H1 (cell line): Measurements from ENCODE around the gene TDP1. TPM values are rescaled to one million over a fixed set of nuclear protein-coding genes. Genes with fewer than 3 reads are reported as not detected.

Source experiments
- CTCF ChIA-PET: fragments of 300-600 bp; sonication (Branson Sonifier 250); formaldehyde crosslinking; loops from one replicate; lab custom pipeline; 2021; ENCODE audit not compliant: partially characterized antibody; lab: Charles Lee
- POLR2A ChIA-PET: fragments of 300-600 bp; sonication (Branson Sonifier 250); formaldehyde crosslinking; loops from one replicate; lab custom pipeline; 2021; ENCODE audit warnings: inconsistent platforms; ENCODE audit not compliant: partially characterized antibody; lab: Charles Lee
- DNase-seq, 2 experiments: peaks; one replicate each; pipeline versions ENCODE4 v3.0.0 to v3.0.0-alpha.2; 2010 to 2022; ENCODE audit warnings: low spot score in 2 of 2, low read depth in 1 of 2, mixed read lengths in 1 of 2
- FAIRE-seq: peaks from 2 replicates; lab custom pipeline; 2011; peaks lifted over from hg19 to GRCh38; lab: Jason Lieb, UNC
- H2AFZ ChIP-seq: 2 replicates; pipeline ENCODE4 v1.8.1; 2012; ENCODE audit warnings: low read length, inconsistent platforms
- H2AK5ac ChIP-seq: 2 replicates; pipeline ENCODE4 v1.6.1; 2013; ENCODE audit warnings: low read depth, low read length
- H2BK120ac ChIP-seq: replicated peaks from 2 replicates; pipeline ENCODE3; 2013; ENCODE audit warnings: low read depth, low read length, inconsistent platforms
- H2BK12ac ChIP-seq: 2 replicates; pipeline ENCODE4 v1.6.1; 2013; ENCODE audit warnings: low read depth, low read length
- H2BK15ac ChIP-seq: 2 replicates; pipeline ENCODE4 v1.6.1; 2013; ENCODE audit warnings: low read length
- H2BK20ac ChIP-seq: 2 replicates; pipeline ENCODE4 v1.6.1; 2013; ENCODE audit warnings: low read length
- H2BK5ac ChIP-seq: 2 replicates; pipeline ENCODE4 v1.6.1; 2013; ENCODE audit warnings: low read depth, low read length
- H3K14ac ChIP-seq: 2 replicates; pipeline ENCODE4 v1.6.1; 2013; ENCODE audit warnings: inconsistent platforms; ENCODE audit not compliant: insufficient read length
- H3K18ac ChIP-seq: 2 replicates; pipeline ENCODE4 v1.6.1; 2013; ENCODE audit warnings: low read length; ENCODE audit errors: extremely low read depth
- H3K23ac ChIP-seq: 2 replicates; pipeline ENCODE4 v1.6.1; 2013; ENCODE audit warnings: inconsistent platforms; ENCODE audit not compliant: insufficient read length
- H3K23me2 ChIP-seq: 2 replicates; pipeline ENCODE4 v1.6.1; 2013; ENCODE audit warnings: low read depth, low read length
- H3K27ac ChIP-seq: 2 replicates; pipeline ENCODE4 v1.6.1; 2011; ENCODE audit warnings: low read depth, low read length, inconsistent platforms
- H3K27me3 ChIP-seq, 4 experiments: replicated peaks in 1 of 4; 1 replicate in 1 of 4; 2 replicates in 3 of 4; pipeline versions ENCODE4 v1.6.1 to v1.8.1; 2011 to 2013; ENCODE audit warnings: low read length in 3 of 4, mild to moderate bottlenecking in 3 of 4, inconsistent platforms in 2 of 4, mixed read lengths in 2 of 4, moderate library complexity in 1 of 4; ENCODE audit not compliant: control insufficient read depth in 3 of 4, insufficient read depth in 3 of 4; ENCODE audit errors: extremely low read depth in 1 of 4
- H3K36me3 ChIP-seq, 4 experiments: 2 replicates each; pipeline versions ENCODE4 v1.6.1 to v1.8.1; 2011 to 2013; ENCODE audit warnings: mild to moderate bottlenecking in 4 of 4, low read length in 3 of 4, moderate library complexity in 2 of 4, control low read depth in 1 of 4, inconsistent platforms in 1 of 4; ENCODE audit not compliant: insufficient read depth in 4 of 4, control insufficient read depth in 2 of 4
- H3K4ac ChIP-seq: replicated peaks from 2 replicates; pipeline ENCODE3; 2013; ENCODE audit warnings: low read length, low read depth, mixed read lengths, inconsistent platforms; ENCODE audit not compliant: insufficient read length
- H3K4me1 ChIP-seq, 4 experiments: replicated peaks in 1 of 4; 1 replicate in 1 of 4; 2 replicates in 3 of 4; pipeline versions ENCODE4 v1.6.1 to v1.8.1; 2011 to 2013; ENCODE audit warnings: low read length in 3 of 4, inconsistent platforms in 2 of 4, mixed read lengths in 1 of 4; ENCODE audit not compliant: insufficient read depth in 4 of 4, control insufficient read depth in 3 of 4
- H3K4me2 ChIP-seq, 2 experiments: 2 replicates each; pipeline versions ENCODE4 v1.6.1 to v1.8.1; 2011 to 2013; ENCODE audit warnings: low read depth in 2 of 2, low read length in 2 of 2, control low read depth in 1 of 2, inconsistent platforms in 1 of 2, mild to moderate bottlenecking in 1 of 2; ENCODE audit not compliant: insufficient read depth in 1 of 2
- H3K4me3 ChIP-seq, 4 experiments: fragments of 200-600, 300-600 bp in 1 of 4; sonication (generic), shearing (Covaris generic), sonication (Bioruptor Twin) in 1 of 4; 2 replicates each; pipeline versions ENCODE4 v1.5.1 to v1.8.1; 2011 to 2016; ENCODE audit warnings: low read length in 4 of 4, low read depth in 3 of 4, control low read depth in 2 of 4, inconsistent platforms in 2 of 4, mild to moderate bottlenecking in 2 of 4, mixed read lengths in 1 of 4, moderate library complexity in 1 of 4; ENCODE audit not compliant: insufficient read depth in 2 of 4; ENCODE audit errors: extremely low read depth in 1 of 4
- H3K56ac ChIP-seq: replicated peaks from 2 replicates; pipeline ENCODE3; 2013; ENCODE audit warnings: low read depth, mild to moderate bottlenecking, mixed read lengths, low read length, inconsistent platforms; ENCODE audit not compliant: insufficient read length
- H3K79me1 ChIP-seq: 2 replicates; pipeline ENCODE4 v1.6.1; 2013; ENCODE audit warnings: low read depth, low read length, control low read depth
- H3K79me2 ChIP-seq, 2 experiments: 2 replicates each; pipeline versions ENCODE4 v1.6.1 to v1.8.1; 2012 to 2013; ENCODE audit warnings: low read length in 2 of 2, mild to moderate bottlenecking in 2 of 2, inconsistent platforms in 1 of 2; ENCODE audit not compliant: insufficient read depth in 2 of 2, control insufficient read depth in 1 of 2
- H3K9ac ChIP-seq, 4 experiments: replicated peaks in 1 of 4; 1 replicate in 1 of 4; 2 replicates in 3 of 4; pipeline versions ENCODE4 v1.6.1 to v1.8.1; 2011 to 2013; ENCODE audit warnings: low read depth in 3 of 4, low read length in 3 of 4, control low read depth in 2 of 4, mild to moderate bottlenecking in 2 of 4, moderate library complexity in 2 of 4, inconsistent platforms in 1 of 4; ENCODE audit errors: extremely low read depth in 1 of 4
- H3K9me3 ChIP-seq, 2 experiments: 2 replicates each; pipeline versions ENCODE4 v1.6.1 to v1.8.1; 2012 to 2013; ENCODE audit warnings: mild to moderate bottlenecking in 2 of 2, moderate library complexity in 2 of 2, control low read depth in 1 of 2, inconsistent platforms in 1 of 2, low read depth in 1 of 2, low read length in 1 of 2, mixed read lengths in 1 of 2; ENCODE audit not compliant: insufficient read depth in 2 of 2
- H4K20me1 ChIP-seq, 2 experiments: replicated peaks in 1 of 2; 2 replicates each; pipeline versions ENCODE3 to v1.8.1; 2011 to 2013; ENCODE audit warnings: inconsistent platforms in 2 of 2, low read length in 2 of 2, mild to moderate bottlenecking in 1 of 2; ENCODE audit not compliant: insufficient read depth in 2 of 2, control insufficient read depth in 1 of 2
- H4K5ac ChIP-seq: 2 replicates; pipeline ENCODE4 v1.6.1; 2013; ENCODE audit warnings: low read length, low read depth, mixed read lengths, inconsistent platforms; ENCODE audit not compliant: insufficient read length
- H4K8ac ChIP-seq: 2 replicates; pipeline ENCODE4 v1.8.0; 2013; ENCODE audit warnings: mild to moderate bottlenecking, moderate library complexity, low read length, inconsistent platforms; ENCODE audit not compliant: insufficient read depth; ENCODE audit errors: extremely low read depth
- H4K91ac ChIP-seq: replicated peaks from 2 replicates; pipeline ENCODE3; 2013; ENCODE audit warnings: low read length, mixed read lengths, inconsistent platforms; ENCODE audit not compliant: insufficient read length
- ATF2 ChIP-seq: IDR thresholded peaks from 2 replicates; pipeline ENCODE4 v1.6.1; 2012; ENCODE audit warnings: low read length, inconsistent platforms
- ATF3 ChIP-seq: IDR thresholded peaks from 2 replicates; pipeline ENCODE4 v1.6.1; 2011; ENCODE audit warnings: low read depth, mild to moderate bottlenecking, low read length; ENCODE audit not compliant: insufficient read depth
- CTBP2 ChIP-seq: IDR thresholded peaks from 2 replicates; pipeline ENCODE4 v1.7.0; 2011; ENCODE audit warnings: borderline replicate concordance, mild to moderate bottlenecking, moderate library complexity, mixed read lengths, low read length; ENCODE audit not compliant: insufficient read depth, insufficient read length
- KDM5A ChIP-seq: fragments of 200-600 bp; IDR thresholded peaks from 2 replicates; pipeline ENCODE4 v1.7.1; 2012; ENCODE audit warnings: mild to moderate bottlenecking, low read length, inconsistent platforms, mixed read lengths
- PHF8 ChIP-seq: fragments of 200-600 bp; sonication (generic); conservative IDR thresholded peaks from 2 replicates; pipeline ENCODE4 v1.7.1; 2012; ENCODE audit warnings: low read depth, mild to moderate bottlenecking, inconsistent platforms, low read length, moderate library complexity
- SIX5 ChIP-seq: IDR thresholded peaks from 2 replicates; pipeline ENCODE4 v1.6.1; 2011; ENCODE audit warnings: mild to moderate bottlenecking, low read depth, low read length
- TBP ChIP-seq: IDR thresholded peaks from 2 replicates; pipeline ENCODE4 v1.6.1; 2011; ENCODE audit warnings: low read depth, low read length, improper control_type of control experiment
- ZNF274 ChIP-seq: IDR thresholded peaks from 2 replicates; pipeline ENCODE4 v1.7.0; 2012; ENCODE audit warnings: low read length, borderline replicate concordance; ENCODE audit errors: extremely low read depth
- WGBS, 2 experiments: shearing (Covaris generic) in 1 of 2; methylation state at CpG; one replicate each; pipeline versions ENCODE4 v1.1.6 to v1.1.7; 2013 to 2015; ENCODE audit warnings: low lambda C conversion rate in 2 of 2, mixed read lengths in 2 of 2, inconsistent platforms in 1 of 2, low coverage in 1 of 2, missing lambda C conversion rate in 1 of 2; ENCODE audit not compliant: insufficient replicate concordance in 2 of 2, insufficient coverage in 1 of 2, insufficient read length in 1 of 2; ENCODE audit errors: extremely low coverage in 1 of 2, missing lambda C conversion rate in 1 of 2; 5-methylcytosine and 5-hydroxymethylcytosine counted together
- polyA plus RNA-seq, 7 experiments: library from polyadenylated mRNA; depleted of rRNA in 3 of 7; stranded (reverse) in 5 of 7; unstranded in 2 of 7; fragments of >200 nt in 5 of 7; fragments of 200-250 nt in 2 of 7; gene quantifications; 1 replicate in 5 of 7; 2 replicates in 1 of 7; 4 replicates in 1 of 7; pipeline versions ENCODE4 v1.2.1 to v1.2.3, GENCODE V29; 2011 to 2013; ENCODE audit warnings: missing spikeins in 2 of 7, mixed read lengths in 2 of 7
- total RNA-seq: library from RNA; stranded (reverse); fragmentation: NEBNext Ultra II Directional; extraction: Animal tissue kit (Norgen Biotek cat#: 25700); gene quantifications from 2 replicates; pipeline ENCODE4 v1.2.1, GENCODE V29; 2021

TDP1 gene
- total and polyA plus RNA-seq, 2 of the 8 experiments (the other 6 are each of a cell fraction or from before 2014, with no cell fraction given) = 32.2 to 69.9 TPM

GRCh38 chr14:90062127-90062794 is 106.5 kb downstream of the TDP1 start:
- no peak overlapping the region for H3K9ac ChIP-seq
- peaks cover 3 to 14% (median 6%) of the 10 kb centered on the region in 4 experiments; a peak in 6 of 7 replicates for H3K4me1 ChIP-seq
- no peak overlapping the region for H2BK5ac ChIP-seq
- no peak overlapping the region for H2BK15ac ChIP-seq
- H2BK120ac ChIP-seq = no peak overlapping the region
- H2BK20ac ChIP-seq = no peak overlapping the region
- no peak overlapping the region for H3K56ac ChIP-seq
- no peaks in the 10 kb centered on the region for H3K36me3 ChIP-seq
- no peaks in the 10 kb centered on the region for H3K79me1 ChIP-seq
- H4K20me1 ChIP-seq = peaks cover 0 to 6% of the 10 kb centered on the region in 2 experiments
- no peaks in the 10 kb centered on the region for H3K79me2 ChIP-seq
- FAIRE-seq (no peak), DNase-seq (peak in 1 of 2 experiments; percentile 71)
- no peak overlapping the region for H3K27ac ChIP-seq
- no peak overlapping the region for H2AK5ac ChIP-seq
- no peak overlapping the region for H3K4ac ChIP-seq
- H2BK12ac ChIP-seq = no peak overlapping the region
- peak overlapping the region; percentile 91 to 98 for H3K4me2 ChIP-seq
- H4K5ac ChIP-seq = no peak overlapping the region
- peaks cover 28 to 58% (median 52%) of the 10 kb centered on the region in 4 experiments for H3K27me3 ChIP-seq
- no peak overlapping the region for H4K8ac ChIP-seq
- H3K18ac ChIP-seq = no peak overlapping the region
- ChIA-PET CTCF (interaction anchor here (0.8 to 2.2 kb wide), 7 partner anchors 10 to 124 kb away, joined by 3 to 10 read pairs (median 5); no protein-coding TSS in a partner anchor), POLR2A (interaction anchor here (0.6 to 1.6 kb wide), 2 partner anchors 106 to 220 kb away, joined by 3 to 4 read pairs; partner anchors contain the start of gene TDP1)
- H3K9me3 ChIP-seq = no peaks in the 10 kb centered on the region
- no peak overlapping the region for H2AFZ ChIP-seq
- WGBS, 2 experiments = 2% methylated on average over 55 of the region's 63 CpGs; no CpG with 5 or more reads in 1 of the 2 experiments
- H3K4me3 ChIP-seq = peak overlapping the region; percentile 52 to 66 (median 55)
- no peak overlapping the region for H3K23ac ChIP-seq
- H3K14ac ChIP-seq = no peak overlapping the region
- peaks cover 24% of the 10 kb centered on the region; the same call in 1 of the 2 replicates for H3K23me2 ChIP-seq
- H4K91ac ChIP-seq = no peak overlapping the region
- TF ChIP-seq ATF2 = no peak
- TF ChIP-seq TBP = no peak
- peak; percentile 48 for TF ChIP-seq CTBP2
- 0 out of 2 replicates have a peak, but pooled peaks have one; percentile 11 for TF ChIP-seq PHF8
- no peak for TF ChIP-seq ATF3
- no peak for TF ChIP-seq ZNF274
- TF ChIP-seq KDM5A = no peak
- TF ChIP-seq SIX5 = no peak
